BLaER1 treated with 17β-estradiol and CSF1 and Interleukin-3, amounts not matched to agents 10 nM and 100 nM (cell line): ENCODE measurements around the gene SLC22A5.

Experiments used
- H3K27ac ChIP-seq, 11 experiments: shearing (Covaris generic); formaldehyde crosslinking; 2 replicates each; pipeline ENCODE4 v1.8.1; 2022
- H3K27me3 ChIP-seq, 11 experiments: shearing (Covaris generic); formaldehyde crosslinking; 2 replicates each; pipeline ENCODE4 v1.8.1; 2022
- H3K36me3 ChIP-seq, 11 experiments: shearing (Covaris generic); formaldehyde crosslinking; 2 replicates each; pipeline ENCODE4 v1.8.1; 2022
- H3K4me1 ChIP-seq, 10 experiments: shearing (Covaris generic); formaldehyde crosslinking; 2 replicates each; pipeline ENCODE4 v1.8.1; 2022
- H3K4me2 ChIP-seq, 11 experiments: shearing (Covaris generic); formaldehyde crosslinking; 2 replicates each; pipeline ENCODE4 v1.8.1; 2022
- H3K4me3 ChIP-seq, 10 experiments: shearing (Covaris generic); formaldehyde crosslinking; 2 replicates each; pipeline ENCODE4 v1.8.1; 2022
- H3K9ac ChIP-seq, 11 experiments: shearing (Covaris generic); formaldehyde crosslinking; 2 replicates each; pipeline ENCODE4 v1.8.1; 2022
- H3K9me3 ChIP-seq, 11 experiments: shearing (Covaris generic); formaldehyde crosslinking; replicated peaks in 1 of 11; 2 replicates each; pipeline ENCODE4 v1.8.1; 2022
- H4K20me1 ChIP-seq, 11 experiments: shearing (Covaris generic); formaldehyde crosslinking; 2 replicates each; pipeline ENCODE4 v1.8.1; 2022
- Cebpa-rat ChIP-seq, 11 experiments: shearing (Covaris generic); IDR thresholded peaks; 2 replicates each; pipeline ENCODE4 v1.8.1; 2022

Gene SLC22A5

GRCh38 chr5:132358775-132359174 is 10.7 kb upstream of the SLC22A5 start:
- H3K9ac ChIP-seq = no peak overlapping the region
- peak overlapping the region in 2 of 11 experiments; percentile 58 to 66; a peak in 2 of 22 replicates for H3K4me2 ChIP-seq
- H3K4me3 ChIP-seq = no peak overlapping the region
- no peak overlapping the region for H3K27ac ChIP-seq
- H3K9me3 ChIP-seq = no peaks in the 10 kb centered on the region
- no peaks in the 10 kb centered on the region for H3K27me3 ChIP-seq
- no peak for TF ChIP-seq Cebpa-rat (IDR thresholded peaks at IDR 0.05)
- H3K4me1 ChIP-seq = peaks cover 14 to 29% (median 18%) of the 10 kb centered on the region in 10 experiments
- H4K20me1 ChIP-seq = no peaks in the 10 kb centered on the region
- H3K36me3 ChIP-seq = no peaks in the 10 kb centered on the region

GRCh38 chr5:132362086-132362485 is 7.4 kb upstream of the SLC22A5 start:
- no peak overlapping the region for H3K9ac ChIP-seq
- no peak overlapping the region for H3K27ac ChIP-seq
- H3K4me2 ChIP-seq = no peak overlapping the region
- H3K4me1 ChIP-seq = peaks cover 4 to 18% (median 14%) of the 10 kb centered on the region in 10 experiments; a peak in 16 of 20 replicates
- H4K20me1 ChIP-seq = no peaks in the 10 kb centered on the region
- H3K9me3 ChIP-seq = no peaks in the 10 kb centered on the region
- H3K36me3 ChIP-seq = no peaks in the 10 kb centered on the region; a peak in 1 of 22 replicates
- no peak for TF ChIP-seq Cebpa-rat (IDR thresholded peaks at IDR 0.05)
- H3K27me3 ChIP-seq = no peaks in the 10 kb centered on the region
- H3K4me3 ChIP-seq = no peak overlapping the region

GRCh38 chr5:132363431-132364112 is 5.9 kb upstream of the SLC22A5 start:
- Histone ChIP-seq H3K27me3 (no peaks in the 10 kb centered on the region), H3K27ac (no peak overlapping the region), H3K4me2 (no peak overlapping the region), H3K4me3 (no peak overlapping the region), H3K4me1 (peaks cover 0 to 3% (median 0%) of the 10 kb centered on the region in 10 experiments; a peak in 5 of 20 replicates), H3K9me3 (no peaks in the 10 kb centered on the region), H3K9ac (no peak overlapping the region), H4K20me1 (no peaks in the 10 kb centered on the region), H3K36me3 (no peaks in the 10 kb centered on the region; a peak in 1 of 22 replicates)
- no peak for TF ChIP-seq Cebpa-rat (IDR thresholded peaks at IDR 0.05)

- H4K20me1 ChIP-seq = no peaks in the 10 kb centered on the region
- no peak overlapping the region for H3K4me3 ChIP-seq
- peaks cover 0 to 7% (median 6%) of the 10 kb centered on the region in 10 experiments; a peak in 11 of 20 replicates for H3K4me1 ChIP-seq
- H3K27ac ChIP-seq = no peak overlapping the region
- H3K9me3 ChIP-seq = no peaks in the 10 kb centered on the region
- H3K4me2 ChIP-seq = no peak overlapping the region
- no peaks in the 10 kb centered on the region; a peak in 1 of 22 replicates for H3K36me3 ChIP-seq
- TF ChIP-seq Cebpa-rat (IDR thresholded peaks at IDR 0.05) = peak in 6 of 11 experiments; percentile 26 to 78 (median 50); a peak in 8 of 22 replicates
- peaks cover 0 to 4% (median 0%) of the 10 kb centered on the region in 11 experiments; a peak in 7 of 22 replicates for H3K27me3 ChIP-seq
- H3K9ac ChIP-seq = no peak overlapping the region
Measured at GRCh38 chr5:132364319-132364718, 5.2 kb upstream of the SLC22A5 start.

GRCh38 chr5:132365213-132365612 is 4.3 kb upstream of the SLC22A5 start:
- no peaks in the 10 kb centered on the region; a peak in 1 of 22 replicates for H3K36me3 ChIP-seq
- peaks cover 4 to 12% (median 9%) of the 10 kb centered on the region in 10 experiments for H3K4me1 ChIP-seq
- no peak overlapping the region for H3K4me2 ChIP-seq
- H3K9me3 ChIP-seq = no peaks in the 10 kb centered on the region
- H3K9ac ChIP-seq = no peak overlapping the region
- H3K27me3 ChIP-seq = peaks cover 0 to 7% (median 0%) of the 10 kb centered on the region in 11 experiments; a peak in 7 of 22 replicates
- no peak overlapping the region for H3K27ac ChIP-seq
- no peak for TF ChIP-seq Cebpa-rat (IDR thresholded peaks at IDR 0.05)
- no peaks in the 10 kb centered on the region; a peak in 1 of 22 replicates for H4K20me1 ChIP-seq
- H3K4me3 ChIP-seq = no peak overlapping the region

- no peak overlapping the region for H3K9ac ChIP-seq
- no peaks in the 10 kb centered on the region; a peak in 1 of 22 replicates for H4K20me1 ChIP-seq
- peaks cover 0 to 9% (median 0%) of the 10 kb centered on the region in 11 experiments; a peak in 7 of 22 replicates for H3K27me3 ChIP-seq
- H3K9me3 ChIP-seq = no peaks in the 10 kb centered on the region
- H3K27ac ChIP-seq = no peak overlapping the region
- no peak overlapping the region for H3K4me2 ChIP-seq
- H3K4me3 ChIP-seq = no peak overlapping the region
- no peaks in the 10 kb centered on the region; a peak in 1 of 22 replicates for H3K36me3 ChIP-seq
- H3K4me1 ChIP-seq = peaks cover 22 to 36% (median 31%) of the 10 kb centered on the region in 10 experiments
- no peak for TF ChIP-seq Cebpa-rat (IDR thresholded peaks at IDR 0.05)
Measured at GRCh38 chr5:132368186-132368585, 1.3 kb upstream of the SLC22A5 start.

GRCh38 chr5:132369007-132369473 is 470 bp upstream of the SLC22A5 start:
- Histone ChIP-seq H3K27ac (peak overlapping the region; percentile 47 to 74 (median 65)), H3K9me3 (no peaks in the 10 kb centered on the region), H3K4me2 (peak overlapping the region; percentile 90 to 98 (median 96)), H3K4me1 (peaks cover 22 to 36% (median 31%) of the 10 kb centered on the region in 10 experiments), H3K27me3 (peaks cover 0 to 9% (median 0%) of the 10 kb centered on the region in 11 experiments; a peak in 7 of 22 replicates), H3K36me3 (no peaks in the 10 kb centered on the region; a peak in 1 of 22 replicates), H3K9ac (peak overlapping the region; percentile 68 to 84 (median 79)), H4K20me1 (no peaks in the 10 kb centered on the region; a peak in 1 of 22 replicates), H3K4me3 (peak overlapping the region; percentile 59 to 77 (median 68))
- TF ChIP-seq Cebpa-rat (IDR thresholded peaks at IDR 0.05) = no peak

- peak overlapping the region; percentile 59 to 77 (median 68) for H3K4me3 ChIP-seq
- H3K9ac ChIP-seq = peak overlapping the region; percentile 68 to 84 (median 79)
- H3K4me1 ChIP-seq = peaks cover 22 to 36% (median 31%) of the 10 kb centered on the region in 10 experiments
- peaks cover 0 to 9% (median 0%) of the 10 kb centered on the region in 11 experiments; a peak in 7 of 22 replicates for H3K27me3 ChIP-seq
- no peak for TF ChIP-seq Cebpa-rat (IDR thresholded peaks at IDR 0.05)
- H3K9me3 ChIP-seq = no peaks in the 10 kb centered on the region
- peak overlapping the region; percentile 47 to 74 (median 65); a peak in 20 of 22 replicates for H3K27ac ChIP-seq
- H3K4me2 ChIP-seq = peak overlapping the region; percentile 90 to 98 (median 96)
- H3K36me3 ChIP-seq = no peaks in the 10 kb centered on the region; a peak in 2 of 22 replicates
- no peaks in the 10 kb centered on the region; a peak in 1 of 22 replicates for H4K20me1 ChIP-seq
Measured at GRCh38 chr5:132370181-132370970, 866 bp downstream of the SLC22A5 start.
